Psoas muscle (tissue), 8 donors: Measurements from ENCODE around the gene C2CD2. TPM values are rescaled to one million over a fixed set of nuclear protein-coding genes. Genes with fewer than 3 reads are reported as not detected.
A peak's percentile ranks its signal among the peaks of the same experiment; 100 is the strongest.
"Not testable (repeated sequence)": the region's sequence is repeated elsewhere in the genome, so short reads cannot be mapped to it uniquely, and the experiment has no call there.

Experiments
- ATAC-seq, 4 donors: fragments of 200-7000 bp; cut with Tn5 transposase; one replicate each; pipeline ENCODE4 v1.9.1; 2020; ENCODE audit warnings: moderate library complexity in 3 of 4, mild to moderate bottlenecking in 2 of 4
- DNase-seq, 2 donors: peaks; one replicate each; pipeline ENCODE4 v3.0.0-alpha.2; 2020
- H3K27ac ChIP-seq: fragments of 200-600 bp; one replicate; pipeline ENCODE4 v1.8.0; 2022
- H3K27me3 ChIP-seq, 3 donors: fragments of 200-600 bp in 1 of 3; one replicate each; pipeline versions ENCODE4 v1.6.1 to v1.8.0; 2013 to 2022; ENCODE audit warnings: low read length in 2 of 3, mild to moderate bottlenecking in 2 of 3, moderate library complexity in 1 of 3; ENCODE audit not compliant: insufficient read depth in 3 of 3
- H3K36me3 ChIP-seq, 2 donors: fragments of 200-600 bp in 1 of 2; one replicate each; pipeline versions ENCODE4 v1.6.1 to v1.8.0; 2013 to 2022; ENCODE audit warnings: low read depth in 1 of 2, mild to moderate bottlenecking in 1 of 2, moderate library complexity in 1 of 2; ENCODE audit not compliant: insufficient read depth in 1 of 2
- H3K4me1 ChIP-seq: fragments of 200-600 bp; one replicate; pipeline ENCODE4 v1.8.0; 2022
- H3K4me3 ChIP-seq: fragments of 200-600 bp; one replicate; pipeline ENCODE4 v1.8.0; 2022; ENCODE audit warnings: mild to moderate bottlenecking
- H3K9me3 ChIP-seq: fragments of 200-600 bp; one replicate; pipeline ENCODE4 v1.8.0; 2022
- CTCF ChIP-seq: fragments of 200-600 bp; IDR thresholded peaks from one replicate; pipeline ENCODE4 v1.8.0; 2022; ENCODE audit warnings: antibody characterized with exemption
- WGBS, 3 donors: extraction: QIAGEN DNeasy Blood & Tissue Kit; methylation state at CpG; one replicate each; pipeline versions ENCODE4 v1.1.6 to v1.1.7; 2013; 5-methylcytosine and 5-hydroxymethylcytosine counted together
- intact Hi-C, 2 donors: fragments of 100-400 bp; cut with DNase I; formaldehyde crosslinking; loops; one replicate each; pipeline versions ENCODE4 v1.11.0 to v1.14.2; 2022
- polyA plus RNA-seq, 3 donors: library from polyadenylated mRNA; stranded (reverse); fragments of 200-250 nt; gene quantifications; one replicate each; pipeline ENCODE4 v1.2.3, GENCODE V29; 2013
- total RNA-seq, 4 donors: library from RNA; stranded (reverse); fragmentation: NEBNext Ultra II Directional in 2 of 4; extraction: Animal tissue kit (Norgen Biotek cat#: 25700) in 2 of 4; gene quantifications; one replicate each; pipeline versions ENCODE4 v1.2.1 to v1.2.4, GENCODE V29; 2021 to 2023
- donor health status: healthy with polysubstance abuse.
- donor health status: DM: no; HTN: no; CAD: no; lungs with moderate emphysema.
- donor health status: Bipolar disorder and iron deficiency.
- donor health status: healthy.
- donor health status: DM: yes; HTN: yes; CAD: no.
- donor health status: DM: no; HTN: no; CAD: no.
- donor health status: DM: no; HTN: no; CAD: no.
- donor health status: DM: yes; HTN: yes; CAD: no.

Gene C2CD2
- total and polyA plus RNA-seq, 7 donors: 1.6 to 6.6 (median 3.2) TPM

- Histone ChIP-seq H3K27me3 (peaks cover 0 to 15% (median 0%) of the 10 kb centered on the region in 3 donors), H3K4me1 (peaks cover 17% of the 10 kb centered on the region), H3K27ac (no peak overlapping the region), H3K9me3 (no peaks in the 10 kb centered on the region), H3K4me3 (no peak overlapping the region), H3K36me3 (no peaks in the 10 kb centered on the region)
- 91 to 93% (median 92%) methylated on average over 14 of the region's 14 CpGs for WGBS, 3 donors
- ATAC-seq (no peak), DNase-seq (no peak)
- TF ChIP-seq CTCF: no peak
- intact Hi-C loops: no loop called here
These were observed 2.9 kb downstream of the C2CD2 start for GRCh38 chr21:41950941-41951351.

- WGBS, 3 donors: 96 to 99% (median 97%) methylated on average over 3 of the region's 3 CpGs
- DNase-seq, intact Hi-C loops, H3K27ac ChIP-seq, H3K36me3 ChIP-seq, H3K9me3 ChIP-seq, ATAC-seq, H3K4me3 ChIP-seq: not testable (repeated sequence)
- peaks cover 0 to 15% (median 0%) of the 10 kb centered on the region in 3 donors for H3K27me3 ChIP-seq
- peaks cover 17% of the 10 kb centered on the region for H3K4me1 ChIP-seq
These were observed 4.2 kb downstream of the C2CD2 start for GRCh38 chr21:41949631-41950030.

GRCh38 chr21:41948901-41949300 is 4.9 kb downstream of the C2CD2 start:
- intact Hi-C loops: no loop called here
- ATAC-seq: no peak

GRCh38 chr21:41948078-41948895 is 5.5 kb downstream of the C2CD2 start:
- intact Hi-C loops: no loop called here
- no peak for TF ChIP-seq CTCF
- H3K9me3 ChIP-seq: no peaks in the 10 kb centered on the region
- no peak overlapping the region for H3K27ac ChIP-seq
- ATAC-seq (peak in 1 of 4 donors; percentile 41), DNase-seq (peak in 1 of 2 donors; percentile 45)
- H3K27me3 ChIP-seq: peaks cover 0 to 15% (median 0%) of the 10 kb centered on the region in 3 donors
- 39 to 53% (median 44%) methylated on average over 9 of the region's 9 CpGs for WGBS, 3 donors
- no peaks in the 10 kb centered on the region for H3K36me3 ChIP-seq
- no peak overlapping the region for H3K4me3 ChIP-seq
- H3K4me1 ChIP-seq: peaks cover 17% of the 10 kb centered on the region

More at GRCh38 chr21:41948901-41949300, 4.9 kb downstream of the C2CD2 start:
- no peak overlapping the region for H3K27ac ChIP-seq
- H3K9me3 ChIP-seq: no peaks in the 10 kb centered on the region
- no peak overlapping the region for H3K4me3 ChIP-seq
- H3K27me3 ChIP-seq: peaks cover 0 to 15% (median 0%) of the 10 kb centered on the region in 3 donors
- no peak for DNase-seq
- 82 to 93% (median 84%) methylated on average over 11 of the region's 11 CpGs for WGBS, 3 donors
- TF ChIP-seq CTCF: no peak
- peaks cover 17% of the 10 kb centered on the region for H3K4me1 ChIP-seq
- H3K36me3 ChIP-seq: no peaks in the 10 kb centered on the region

- DNase-seq (no peak), ATAC-seq (no peak)
- Histone ChIP-seq H3K36me3 (no peaks in the 10 kb centered on the region), H3K27me3 (peaks cover 0 to 4% (median 0%) of the 10 kb centered on the region in 3 donors), H3K4me3 (no peak overlapping the region), H3K4me1 (peaks cover 4% of the 10 kb centered on the region), H3K27ac (no peak overlapping the region), H3K9me3 (no peaks in the 10 kb centered on the region)
- intact Hi-C loops: no loop called here
- TF ChIP-seq CTCF: no peak
- WGBS, 3 donors: 94 to 95% (median 94%) methylated on average over 8 of the region's 8 CpGs
These were observed 7.8 kb downstream of the C2CD2 start for GRCh38 chr21:41945982-41946381.
